Memory B cell (primary cell): Measurements from ENCODE around the gene ROBO1.

Experiments
- ATAC-seq: fragments of 150-1000 bp; cut with Tn5 transposase; 2 replicates; pipeline ENCODE4 v1.10.0; 2021; ENCODE audit warnings: low read depth, mild to moderate bottlenecking, moderate library complexity
- DNase-seq, 2 donors: peaks; one replicate each; pipeline ENCODE4 v3.0.0; 2022; ENCODE audit warnings: low spot score in 2 of 2
- H3K27ac Mint-ChIP-seq: one replicate; pipeline ENCODE4 v1.8.0; 2022; ENCODE audit warnings: mild to moderate bottlenecking, moderate library complexity, mixed read lengths
- H3K27me3 Mint-ChIP-seq: one replicate; pipeline ENCODE4 v1.8.0; 2022; ENCODE audit warnings: mixed read lengths
- H3K36me3 Mint-ChIP-seq: one replicate; pipeline ENCODE4 v1.8.0; 2022; ENCODE audit warnings: mild to moderate bottlenecking, mixed read lengths
- H3K4me1 Mint-ChIP-seq: one replicate; pipeline ENCODE4 v1.8.0; 2022; ENCODE audit warnings: mixed read lengths
- H3K4me3 Mint-ChIP-seq: one replicate; pipeline ENCODE4 v1.8.0; 2022; ENCODE audit warnings: mild to moderate bottlenecking, moderate library complexity, mixed read lengths
- H3K9me3 Mint-ChIP-seq: one replicate; pipeline ENCODE4 v1.8.0; 2022; ENCODE audit warnings: mixed read lengths

ROBO1 gene

DNA sequence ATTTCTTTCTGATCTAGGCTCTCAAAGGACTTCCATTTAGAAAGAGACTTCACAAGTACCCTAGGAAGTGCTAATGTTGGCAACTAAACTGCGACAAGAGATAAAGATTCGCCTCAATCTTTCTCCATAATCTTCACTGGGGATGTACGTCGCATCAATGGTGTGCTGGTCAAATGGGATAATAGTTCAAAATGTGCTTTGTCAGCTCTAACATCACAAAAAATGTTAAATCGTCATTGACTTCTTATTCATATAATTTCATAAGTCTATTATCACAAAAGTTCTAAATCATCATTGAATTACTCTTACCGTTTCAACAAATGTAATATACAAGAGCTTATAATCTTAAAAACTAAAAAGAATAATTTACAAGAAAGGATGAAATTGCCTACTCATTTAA is 727.7 kb downstream of the ROBO1 start:
- Mint-ChIP-seq H3K9me3 (no peaks in the 10 kb centered on the region), H3K27ac (no peak overlapping the region), H3K4me1 (no peaks in the 10 kb centered on the region), H3K36me3 (no peaks in the 10 kb centered on the region), H3K27me3 (no peaks in the 10 kb centered on the region), H3K4me3 (no peak overlapping the region)
- no peak for ATAC-seq
- DNase-seq = no peak

DNA sequence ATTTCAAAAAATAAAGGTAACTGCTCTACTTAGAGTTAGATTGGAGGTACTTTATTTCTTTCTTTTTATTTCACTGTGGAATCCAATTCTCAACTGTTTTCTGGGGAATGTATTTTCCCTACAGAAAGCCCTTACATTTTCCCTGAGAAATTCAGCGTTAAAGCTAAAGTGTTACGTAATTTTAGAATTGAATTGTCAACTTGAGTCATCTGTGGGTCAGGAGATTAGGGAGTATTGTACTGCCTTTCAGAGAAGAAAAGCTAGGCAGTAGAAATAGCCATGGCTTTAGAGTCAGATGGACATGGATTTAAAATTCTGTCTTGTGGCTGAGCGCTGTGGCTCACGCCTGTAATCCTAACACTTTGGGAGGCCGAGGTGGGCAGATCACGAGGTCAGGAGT is 728.6 kb downstream of the ROBO1 start:
- Mint-ChIP-seq H3K36me3 (no peaks in the 10 kb centered on the region), H3K9me3 (no peaks in the 10 kb centered on the region), H3K4me3 (no peak overlapping the region), H3K27me3 (no peaks in the 10 kb centered on the region), H3K27ac (no peak overlapping the region), H3K4me1 (no peaks in the 10 kb centered on the region)
- ATAC-seq (no peak), DNase-seq (no peak)

DNA sequence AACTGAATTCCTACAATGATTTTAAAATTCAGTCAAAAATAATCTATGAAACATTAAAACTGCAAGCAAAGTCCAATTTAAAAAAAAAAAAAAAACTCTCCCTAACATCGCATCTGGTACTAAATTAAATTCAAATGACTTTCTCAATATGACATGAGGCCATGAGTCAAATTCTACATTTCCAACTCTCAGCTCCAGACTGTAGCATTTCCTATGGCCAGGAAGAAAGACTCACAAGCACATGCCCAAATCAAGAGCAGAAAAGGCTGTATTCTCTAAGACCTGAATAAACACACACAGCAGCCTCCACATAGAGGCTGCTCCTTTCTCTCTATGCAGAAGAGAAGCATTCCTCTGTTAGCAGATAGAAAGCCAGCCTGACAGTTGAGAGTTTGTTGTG is 729.2 kb downstream of the ROBO1 start:
- H3K4me1 Mint-ChIP-seq = no peaks in the 10 kb centered on the region
- DNase-seq (no peak), ATAC-seq (no peak)
- no peaks in the 10 kb centered on the region for H3K9me3 Mint-ChIP-seq
- no peak overlapping the region for H3K27ac Mint-ChIP-seq
- H3K4me3 Mint-ChIP-seq = no peak overlapping the region
- H3K36me3 Mint-ChIP-seq = no peaks in the 10 kb centered on the region
- no peaks in the 10 kb centered on the region for H3K27me3 Mint-ChIP-seq

DNA sequence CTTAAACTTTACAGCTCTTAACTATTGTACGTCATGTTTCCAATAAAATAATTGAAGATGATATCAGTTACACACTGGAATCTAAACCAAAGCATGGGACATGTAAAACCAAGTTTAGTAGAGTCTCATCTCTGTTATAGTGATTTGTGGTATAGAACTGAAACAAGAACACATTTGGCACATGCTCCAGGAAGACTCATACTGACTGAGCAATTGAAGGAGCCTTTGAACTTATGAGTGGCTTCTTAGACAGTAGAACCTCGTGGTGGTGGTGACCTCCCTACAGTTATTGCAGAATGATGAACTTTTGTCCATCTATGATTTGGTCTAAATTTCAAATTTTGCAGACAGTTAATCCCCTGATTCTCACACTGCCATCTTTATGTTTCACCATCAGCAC is 729.7 kb downstream of the ROBO1 start:
- Mint-ChIP-seq H3K4me3 (no peak overlapping the region), H3K4me1 (no peaks in the 10 kb centered on the region), H3K36me3 (no peaks in the 10 kb centered on the region), H3K27me3 (no peaks in the 10 kb centered on the region), H3K27ac (no peak overlapping the region), H3K9me3 (no peaks in the 10 kb centered on the region)
- ATAC-seq (no peak), DNase-seq (no peak)

DNA sequence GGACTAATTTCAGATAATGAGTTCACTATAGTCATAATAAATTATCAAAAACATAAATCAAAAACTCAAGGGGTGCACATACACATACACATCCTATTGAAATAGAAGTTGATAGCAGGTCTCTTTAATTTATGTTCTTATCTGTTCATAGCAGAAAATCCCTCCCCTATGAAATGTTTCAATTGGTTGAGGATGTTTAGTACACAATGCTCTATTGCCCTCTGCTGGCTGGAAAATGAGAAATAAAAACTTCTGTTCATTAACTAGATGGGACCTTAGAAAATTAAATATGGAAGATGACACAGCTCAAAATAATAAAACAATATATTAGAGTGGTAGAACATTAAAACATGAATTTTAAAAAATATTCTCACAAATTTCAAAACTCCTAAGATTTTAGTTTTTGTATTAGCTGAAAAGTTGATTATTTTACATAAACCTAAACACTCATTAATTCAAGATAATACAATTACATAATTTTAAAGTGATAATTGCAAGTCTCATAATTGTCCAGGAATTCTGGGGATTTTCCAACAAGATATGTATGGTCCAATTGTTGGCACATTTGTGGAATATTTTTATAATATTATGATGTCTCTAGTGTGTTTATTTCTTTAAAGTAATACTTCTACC is 735.0 kb downstream of the ROBO1 start:
- no peaks in the 10 kb centered on the region for H3K36me3 Mint-ChIP-seq
- DNase-seq (no peak), ATAC-seq (no peak)
- no peaks in the 10 kb centered on the region for H3K9me3 Mint-ChIP-seq
- H3K27ac Mint-ChIP-seq = no peak overlapping the region
- H3K27me3 Mint-ChIP-seq = no peaks in the 10 kb centered on the region
- no peak overlapping the region for H3K4me3 Mint-ChIP-seq
- no peaks in the 10 kb centered on the region for H3K4me1 Mint-ChIP-seq

DNA sequence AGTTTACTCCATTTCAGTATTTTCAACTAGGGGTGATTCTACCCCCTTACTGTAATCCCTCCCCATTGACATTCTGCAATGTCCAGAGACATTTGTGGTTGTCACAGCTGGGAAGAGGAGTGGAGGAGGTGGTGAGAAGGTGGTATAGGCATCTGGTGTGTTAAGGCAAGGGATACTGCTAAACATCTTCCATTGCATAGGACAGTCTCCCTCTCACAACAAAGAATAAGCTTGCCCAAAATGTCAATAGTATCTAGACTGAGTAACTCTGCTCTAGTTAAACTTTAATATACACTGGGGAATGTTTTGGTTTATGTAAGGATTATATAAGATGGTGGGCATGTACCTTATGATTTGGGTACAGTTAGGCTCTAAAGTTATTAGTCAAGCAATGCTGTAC is 737.6 kb downstream of the ROBO1 start:
- ATAC-seq (no peak), DNase-seq (no peak)
- Mint-ChIP-seq H3K27ac (no peak overlapping the region), H3K4me3 (no peak overlapping the region), H3K4me1 (no peaks in the 10 kb centered on the region), H3K9me3 (no peaks in the 10 kb centered on the region), H3K36me3 (no peaks in the 10 kb centered on the region), H3K27me3 (no peaks in the 10 kb centered on the region)

DNA sequence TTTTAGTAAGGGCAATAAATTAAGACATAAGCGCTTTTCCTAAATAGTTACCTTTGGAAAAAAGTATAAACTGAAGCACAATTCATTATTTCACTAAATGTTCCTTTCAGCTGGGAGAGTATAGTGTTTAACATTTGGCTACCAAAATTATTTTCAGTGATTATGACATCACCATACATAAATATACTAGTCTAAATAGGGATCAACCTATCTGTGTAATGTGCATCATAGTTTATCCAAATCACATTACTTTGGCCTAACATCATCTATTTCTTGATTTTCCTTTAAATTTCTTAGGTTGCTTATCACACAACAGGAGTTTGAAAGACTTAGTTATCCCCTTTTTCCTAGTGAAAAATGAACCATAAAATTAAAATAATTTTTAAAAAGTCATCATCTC is 738.9 kb downstream of the ROBO1 start:
- DNase-seq = no peak
- Mint-ChIP-seq H3K36me3 (no peaks in the 10 kb centered on the region), H3K27me3 (no peaks in the 10 kb centered on the region), H3K4me1 (no peaks in the 10 kb centered on the region), H3K27ac (no peak overlapping the region), H3K4me3 (no peak overlapping the region), H3K9me3 (no peaks in the 10 kb centered on the region)
- ATAC-seq = no peak

DNA sequence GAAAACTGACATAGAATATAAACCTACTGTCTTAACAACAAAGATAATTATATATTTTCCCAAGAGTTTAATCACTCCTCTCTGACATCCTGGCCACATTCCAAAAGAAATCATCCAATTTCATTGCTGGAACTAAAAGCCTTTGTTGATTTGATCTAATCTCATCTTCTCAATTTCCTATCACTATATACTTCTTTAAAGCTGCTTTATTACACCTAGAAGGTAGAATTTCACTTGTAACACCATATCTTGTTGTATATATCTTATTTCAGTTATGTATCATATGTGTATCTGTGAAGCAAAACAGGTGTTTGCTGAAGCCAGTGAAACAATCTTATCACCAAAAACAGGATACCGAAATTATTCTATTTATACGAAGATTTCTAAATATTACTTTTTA is 740.2 kb downstream of the ROBO1 start:
- Mint-ChIP-seq H3K9me3 (no peaks in the 10 kb centered on the region), H3K27me3 (no peaks in the 10 kb centered on the region), H3K4me3 (no peak overlapping the region), H3K27ac (no peak overlapping the region), H3K4me1 (no peaks in the 10 kb centered on the region), H3K36me3 (no peaks in the 10 kb centered on the region)
- no peak for DNase-seq
- no peak for ATAC-seq

DNA sequence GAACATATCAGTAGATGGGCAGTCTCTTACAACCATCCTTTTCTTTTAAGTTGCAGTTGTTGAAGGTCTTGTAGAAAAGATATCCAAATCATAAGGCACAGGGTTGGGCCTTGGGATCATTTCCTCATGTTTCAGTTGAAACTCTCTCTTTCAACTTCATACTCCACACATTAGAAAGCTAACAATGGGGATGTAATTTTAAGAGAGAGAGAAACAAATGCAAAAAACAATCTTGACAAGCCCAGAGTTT is 747.9 kb downstream of the ROBO1 start:
- Mint-ChIP-seq H3K27me3 (peaks cover 2% of the 10 kb centered on the region), H3K9me3 (peaks cover 3% of the 10 kb centered on the region), H3K36me3 (no peaks in the 10 kb centered on the region), H3K4me1 (no peaks in the 10 kb centered on the region), H3K4me3 (peak overlapping the region; percentile 67), H3K27ac (no peak overlapping the region)
- ATAC-seq (no peak), DNase-seq (no peak)

DNA sequence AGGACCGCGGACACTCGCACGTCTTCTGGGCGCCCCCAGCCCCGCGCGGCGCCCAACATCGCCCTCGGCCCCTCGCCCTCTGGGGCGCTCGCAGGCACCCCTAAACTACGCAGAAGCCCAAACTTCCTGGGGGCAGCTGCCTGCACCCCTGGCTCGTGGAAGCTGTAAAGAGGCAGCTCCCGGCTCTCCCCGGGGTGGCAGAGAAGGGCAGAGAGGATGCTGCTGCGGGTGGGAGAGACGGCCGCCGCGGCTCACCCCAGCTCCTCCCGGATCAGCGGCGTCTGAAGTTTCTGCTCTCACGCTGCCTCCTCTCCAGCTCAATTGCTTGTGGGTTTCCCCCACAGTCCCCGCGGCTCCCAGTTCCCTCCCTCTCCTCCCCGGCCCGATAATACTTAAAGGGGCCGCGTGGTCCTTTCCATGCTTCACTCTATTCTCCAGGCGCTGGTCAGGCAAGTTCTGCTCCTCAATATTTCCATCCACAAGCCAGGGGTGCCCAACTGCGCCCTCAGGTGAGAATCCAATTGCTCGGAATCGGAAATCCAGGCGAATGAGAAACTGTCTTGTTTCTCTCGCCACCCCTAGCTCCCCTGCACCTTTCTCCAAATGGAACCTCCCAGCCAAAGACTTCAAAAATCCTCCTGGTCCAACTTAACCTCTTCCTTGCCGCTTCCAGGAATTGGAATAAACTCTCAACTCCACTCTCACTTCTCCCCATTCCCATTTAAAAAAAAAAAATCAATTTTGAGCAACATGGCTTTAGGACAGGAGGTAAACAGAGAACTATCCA is 748.5 kb downstream of the ROBO1 start:
- no peak overlapping the region for H3K27ac Mint-ChIP-seq
- peak; percentile 39 for ATAC-seq

DNA sequence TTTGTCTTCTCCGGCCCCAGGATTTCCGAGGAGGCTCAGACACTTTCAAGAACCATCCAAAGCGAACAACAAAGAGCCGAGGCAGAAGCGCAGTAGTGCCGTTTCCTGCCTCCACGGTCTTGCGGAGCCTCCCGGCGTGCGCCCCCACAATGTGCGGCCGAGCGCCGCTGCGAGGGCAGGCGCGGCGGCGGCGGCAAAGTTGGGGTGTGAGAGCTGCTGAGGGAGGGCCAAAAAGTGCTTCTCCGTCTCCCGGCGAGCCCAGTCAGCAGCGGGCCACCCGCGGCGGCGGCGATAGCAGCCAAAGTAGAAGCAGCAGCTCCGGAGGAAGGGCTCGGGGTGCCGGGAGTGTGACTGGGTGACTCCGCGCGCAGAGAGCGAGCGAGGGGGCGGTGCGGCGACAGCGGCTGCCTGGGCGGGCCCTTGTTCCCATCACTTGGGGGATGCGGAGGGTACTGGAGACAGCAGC is 749.1 kb downstream of the ROBO1 start:
- peak; percentile 38 for ATAC-seq
- Mint-ChIP-seq H3K4me3 (no peak overlapping the region), H3K4me1 (no peaks in the 10 kb centered on the region), H3K36me3 (no peaks in the 10 kb centered on the region), H3K9me3 (peaks cover 3% of the 10 kb centered on the region), H3K27me3 (peaks cover 2% of the 10 kb centered on the region), H3K27ac (no peak overlapping the region)
- no peak for DNase-seq

More for the DNA sequence above, 748.5 kb downstream of the ROBO1 start:
- no peaks in the 10 kb centered on the region for H3K4me1 Mint-ChIP-seq
- H3K27me3 Mint-ChIP-seq = peaks cover 2% of the 10 kb centered on the region
- H3K9me3 Mint-ChIP-seq = peaks cover 3% of the 10 kb centered on the region
- DNase-seq = no peak
- no peaks in the 10 kb centered on the region for H3K36me3 Mint-ChIP-seq
- H3K4me3 Mint-ChIP-seq = peak overlapping the region; percentile 67

DNA sequence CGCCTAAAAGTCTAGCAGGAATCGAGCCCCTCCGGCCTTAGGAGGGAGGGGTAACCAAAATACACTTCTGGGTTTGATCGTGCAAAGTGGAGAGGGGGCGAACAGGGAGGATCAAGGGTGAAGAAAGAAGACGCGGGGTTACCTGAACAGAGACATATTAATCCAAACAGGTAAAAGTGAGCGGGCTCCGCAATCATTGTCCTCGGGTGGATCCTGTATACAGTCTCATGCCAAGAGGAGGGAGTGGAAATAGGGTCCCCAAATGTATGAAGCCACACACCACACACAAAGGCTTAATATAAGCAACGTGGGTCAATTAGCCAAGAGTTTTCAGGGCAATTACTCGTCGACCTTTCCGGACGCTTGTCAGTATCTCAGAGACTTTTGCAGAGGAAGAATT is 749.5 kb downstream of the ROBO1 start:
- ATAC-seq (no peak), DNase-seq (no peak)
- H3K27ac Mint-ChIP-seq = no peak overlapping the region
- no peak overlapping the region for H3K4me3 Mint-ChIP-seq
- H3K9me3 Mint-ChIP-seq = peaks cover 3% of the 10 kb centered on the region
- no peaks in the 10 kb centered on the region for H3K4me1 Mint-ChIP-seq
- no peaks in the 10 kb centered on the region for H3K36me3 Mint-ChIP-seq
- H3K27me3 Mint-ChIP-seq = peaks cover 2% of the 10 kb centered on the region

DNA sequence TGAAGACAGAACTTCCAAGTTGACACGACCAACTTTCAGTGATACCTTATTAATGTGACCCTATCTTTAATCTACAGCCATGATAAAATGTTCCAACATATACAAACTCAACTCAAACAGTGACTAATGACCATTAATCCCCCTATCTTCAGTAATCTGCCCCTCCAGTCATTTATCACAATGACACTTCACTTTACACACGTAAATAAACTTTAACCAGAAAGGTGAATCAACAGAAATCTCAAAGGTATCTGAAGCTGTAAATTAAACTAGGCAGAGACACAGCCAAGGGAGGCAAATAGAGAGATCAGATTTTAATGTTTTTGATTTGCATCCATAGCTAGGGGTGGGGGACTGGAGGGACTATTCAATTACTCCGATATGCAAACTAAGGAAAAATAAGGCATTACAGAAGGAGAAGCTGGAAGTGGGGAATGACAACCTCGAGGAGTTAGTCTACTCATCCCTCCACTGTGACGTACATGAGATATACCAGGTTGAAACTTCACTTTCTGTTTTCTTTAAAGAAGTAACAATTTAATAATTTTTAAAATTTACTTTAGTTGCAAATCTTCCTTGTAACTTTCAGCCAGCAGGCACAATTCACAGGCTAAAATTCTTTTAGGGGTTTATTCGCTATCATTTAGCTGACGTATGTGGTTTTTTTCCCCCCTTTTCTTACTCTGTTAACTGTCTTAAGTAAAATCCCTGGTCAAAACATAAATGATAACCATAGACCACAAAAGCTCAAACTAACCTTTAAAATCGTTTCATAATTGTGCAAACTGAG is 751.0 kb downstream of the ROBO1 start:
- no peaks in the 10 kb centered on the region for H3K36me3 Mint-ChIP-seq
- no peak for DNase-seq
- H3K27me3 Mint-ChIP-seq = peaks cover 2% of the 10 kb centered on the region
- no peak overlapping the region for H3K4me3 Mint-ChIP-seq
- H3K9me3 Mint-ChIP-seq = peaks cover 3% of the 10 kb centered on the region
- H3K27ac Mint-ChIP-seq = no peak overlapping the region
- no peak for ATAC-seq
- no peaks in the 10 kb centered on the region for H3K4me1 Mint-ChIP-seq

DNA sequence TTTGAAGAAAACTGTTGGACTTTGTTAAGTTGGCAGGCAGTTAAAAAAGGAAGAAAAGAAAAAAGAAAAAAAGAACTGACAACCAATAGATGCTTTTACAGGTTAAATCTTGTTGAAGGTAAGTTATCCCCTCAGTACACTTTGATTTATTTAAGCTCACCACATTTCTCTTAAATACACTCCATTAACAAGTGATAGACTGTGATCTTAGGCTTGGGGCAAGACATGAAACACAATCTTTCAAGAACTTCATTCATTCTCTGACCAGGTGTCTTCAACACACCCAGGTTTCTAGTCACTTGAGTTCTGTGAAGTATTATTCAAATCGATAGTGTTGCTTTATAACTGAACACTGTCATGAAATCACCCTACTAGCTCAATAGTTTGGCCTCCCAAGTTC is 751.9 kb downstream of the ROBO1 start:
- ATAC-seq (no peak), DNase-seq (no peak)
- Mint-ChIP-seq H3K9me3 (peaks cover 4% of the 10 kb centered on the region), H3K36me3 (no peaks in the 10 kb centered on the region), H3K4me3 (no peak overlapping the region), H3K4me1 (no peaks in the 10 kb centered on the region), H3K27ac (no peak overlapping the region), H3K27me3 (peaks cover 2% of the 10 kb centered on the region)
